HG03196 (cell line): ENCODE data around the gene TPST2.
"Not testable (repeated sequence)": the region's sequence is repeated elsewhere in the genome, so short reads cannot be mapped to it uniquely, and the experiment has no call there.

Experiments used
- ATAC-seq: cut with Tn5 transposase; IDR thresholded peaks from one replicate; pipeline ENCODE4 v1.9.1; 2021; ENCODE audit not compliant: unreplicated experiment

TPST2 gene

DNA sequence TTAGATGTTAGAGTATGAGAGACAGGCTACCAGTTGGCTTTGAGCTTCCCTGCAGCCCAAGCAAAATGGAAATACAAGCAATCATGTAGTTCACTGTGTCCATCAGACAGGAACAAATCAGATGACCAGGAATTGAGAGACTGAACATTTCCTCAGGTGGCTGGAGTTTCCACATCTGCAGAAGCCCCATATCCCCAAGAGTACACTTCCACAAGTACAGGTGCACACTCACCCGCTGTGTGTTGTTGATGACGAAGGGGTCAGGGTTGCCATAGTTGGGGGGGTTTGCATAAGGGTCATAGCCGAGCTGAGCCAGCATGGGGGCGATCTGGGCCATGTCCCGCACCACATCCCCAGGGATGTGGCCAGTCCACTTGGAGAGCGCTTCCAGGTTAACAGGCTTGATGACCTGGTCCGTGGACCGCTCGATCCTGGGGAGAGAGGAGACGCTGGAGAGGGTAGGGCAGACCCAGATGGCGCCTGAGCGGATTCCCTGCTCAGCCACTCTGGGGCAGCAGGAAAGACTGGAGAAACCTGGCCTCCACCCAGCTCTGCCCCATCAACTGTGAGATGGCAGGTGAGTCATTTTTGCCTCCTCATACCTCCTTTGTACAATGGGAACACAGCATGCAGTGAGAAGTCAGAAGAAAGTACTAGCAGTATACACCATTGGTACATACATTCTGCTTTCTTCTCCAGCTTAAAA is 53.7 kb downstream of the TPST2 start:
- ATAC-seq, result no peak

GRCh38 chr22:26535603-26535908 is 54.4 kb downstream of the TPST2 start:
- ATAC-seq, result no peak

GRCh38 chr22:26534874-26535602 is 54.9 kb downstream of the TPST2 start:
- ATAC-seq, result no peak

GRCh38 chr22:26534171-26534855 is 55.6 kb downstream of the TPST2 start:
- no peak for ATAC-seq

DNA sequence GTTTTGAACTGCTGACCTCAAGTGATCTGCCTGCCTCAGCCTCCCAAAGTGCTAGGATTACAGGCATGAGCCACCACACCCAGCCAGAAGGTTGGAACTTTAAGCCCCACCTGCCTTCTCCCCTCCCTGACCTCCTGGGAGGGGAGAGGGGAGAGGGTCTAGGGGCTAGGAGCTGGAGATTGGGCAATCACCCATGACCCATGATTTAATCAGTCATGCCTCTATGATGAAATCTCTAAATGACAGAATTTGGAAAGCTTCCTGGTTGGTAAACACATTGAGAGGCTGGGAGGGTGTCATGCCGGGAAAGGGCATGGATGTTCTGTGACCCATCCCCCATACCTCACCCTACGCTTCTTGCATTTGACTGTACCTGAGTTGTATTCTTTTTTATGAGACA is 60.6 kb downstream of the TPST2 start:
- no peak for ATAC-seq

DNA sequence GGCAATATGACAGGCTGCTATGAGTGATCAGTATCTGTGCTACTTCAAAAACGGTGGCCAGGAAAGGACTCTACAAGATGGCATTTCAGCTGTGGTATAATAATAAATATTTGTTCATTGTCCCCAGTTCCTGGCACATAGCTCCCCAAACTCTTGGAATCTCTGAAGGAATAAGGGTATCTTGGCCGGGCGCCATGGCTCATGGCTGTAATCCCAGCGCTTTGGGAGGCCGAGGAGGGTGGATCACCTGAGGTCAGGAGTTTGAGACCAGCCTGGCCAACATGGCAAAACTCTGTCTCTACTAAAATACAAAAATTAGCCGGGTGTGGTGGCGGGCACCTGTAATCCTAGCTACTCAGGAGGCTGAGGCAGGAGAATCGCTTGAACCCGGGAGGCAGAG is 61.4 kb downstream of the TPST2 start:
- not testable (repeated sequence) for ATAC-seq

DNA sequence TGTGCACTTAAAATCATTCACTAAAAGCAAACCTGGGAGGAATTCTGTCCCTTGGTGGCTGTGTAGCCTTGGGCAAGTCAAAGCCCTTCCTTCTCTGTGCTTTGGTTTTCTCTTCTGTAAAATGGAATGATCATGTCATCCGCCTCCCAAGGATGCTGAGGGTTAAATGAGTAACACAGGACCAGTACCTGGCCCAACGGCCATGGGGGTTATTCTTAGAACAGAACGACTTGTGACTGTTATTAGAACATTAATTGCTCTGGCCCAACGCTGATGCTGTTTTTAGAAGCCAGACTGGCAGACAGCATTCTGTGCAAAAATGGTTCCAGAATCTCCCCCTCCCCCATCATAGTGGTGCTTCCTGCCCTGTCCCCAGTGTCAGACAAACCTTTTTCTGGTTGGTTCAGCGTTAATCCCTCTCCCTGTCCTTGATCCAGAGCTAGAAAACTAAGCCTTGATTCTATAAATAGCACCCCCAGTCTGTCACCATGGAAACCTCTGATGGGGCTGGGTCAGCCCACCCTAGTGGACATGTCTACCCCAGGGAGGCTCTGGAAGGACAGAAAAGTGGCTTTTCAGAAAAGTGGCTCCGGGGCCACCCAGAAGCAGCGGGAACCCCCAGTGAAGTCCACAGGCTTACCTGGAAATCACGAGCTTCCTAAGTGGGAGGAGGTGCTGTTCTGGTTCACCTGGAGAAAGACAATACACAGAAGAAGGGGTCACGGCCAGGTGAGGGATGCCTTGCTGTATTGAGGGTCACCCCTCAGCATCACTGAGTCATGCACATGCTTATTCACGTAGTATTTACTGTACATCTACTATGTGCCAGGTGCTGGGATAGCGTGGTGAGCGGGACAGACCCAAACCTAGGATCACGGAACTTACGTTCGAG is 62.1 kb downstream of the TPST2 start:
- ATAC-seq, result no peak

GRCh38 chr22:26527167-26527566 is 62.8 kb downstream of the TPST2 start:
- no peak for ATAC-seq

- no peak for ATAC-seq
Measured at GRCh38 chr22:26525946-26526564, 63.9 kb downstream of the TPST2 start.

DNA sequence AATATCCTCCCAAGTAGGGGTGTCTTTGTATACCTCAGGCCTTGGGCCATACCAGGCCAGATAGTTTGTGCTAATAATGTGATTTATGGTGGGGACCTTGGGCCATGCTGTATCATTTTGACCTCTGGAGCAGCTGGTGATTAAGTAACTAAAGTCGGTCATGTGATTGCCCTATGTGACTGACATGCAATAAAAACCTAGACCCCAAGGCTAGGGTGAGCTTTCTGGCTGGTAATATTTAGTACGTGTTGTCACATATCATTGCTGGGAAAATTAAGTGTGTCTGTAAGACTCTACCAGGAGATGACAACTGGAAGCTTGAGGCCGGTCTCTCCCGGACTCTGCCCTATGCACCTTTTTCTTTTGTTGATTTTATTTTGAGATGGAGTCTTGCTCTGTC is 65.1 kb downstream of the TPST2 start:
- no peak for ATAC-seq

DNA sequence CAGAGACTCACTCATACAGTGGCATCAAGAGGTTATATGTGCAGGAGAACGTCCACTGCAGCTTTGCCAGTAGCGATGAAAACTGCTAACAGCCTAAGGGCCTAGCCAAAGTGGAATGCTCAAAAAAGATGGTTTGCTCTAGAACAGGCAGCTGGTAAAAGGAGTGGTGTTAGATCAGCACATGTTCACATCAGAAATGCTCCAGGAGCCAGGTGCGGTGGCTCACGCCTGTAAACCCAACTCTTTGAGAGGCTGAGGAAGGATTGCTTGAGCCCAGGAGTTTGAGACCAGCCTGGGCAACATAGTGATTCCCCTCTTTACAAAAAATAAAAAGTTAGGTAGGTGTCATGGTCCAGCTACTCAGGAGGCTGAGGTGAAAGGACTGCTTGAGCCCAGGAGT is 67.3 kb downstream of the TPST2 start:
- ATAC-seq, result no peak

- ATAC-seq, result no peak
Measured at GRCh38 chr22:26522012-26522411, 67.9 kb downstream of the TPST2 start.

- no peak for ATAC-seq
Measured at GRCh38 chr22:26517429-26517828, 72.5 kb downstream of the TPST2 start.

GRCh38 chr22:26516503-26516902 is 73.4 kb downstream of the TPST2 start:
- no peak for ATAC-seq

GRCh38 chr22:26515931-26516330 is 74.0 kb downstream of the TPST2 start:
- no peak for ATAC-seq

GRCh38 chr22:26514419-26515161 is 75.3 kb downstream of the TPST2 start:
- no peak for ATAC-seq

- ATAC-seq, result no peak
Measured at GRCh38 chr22:26513838-26514237, 76.1 kb downstream of the TPST2 start.

DNA sequence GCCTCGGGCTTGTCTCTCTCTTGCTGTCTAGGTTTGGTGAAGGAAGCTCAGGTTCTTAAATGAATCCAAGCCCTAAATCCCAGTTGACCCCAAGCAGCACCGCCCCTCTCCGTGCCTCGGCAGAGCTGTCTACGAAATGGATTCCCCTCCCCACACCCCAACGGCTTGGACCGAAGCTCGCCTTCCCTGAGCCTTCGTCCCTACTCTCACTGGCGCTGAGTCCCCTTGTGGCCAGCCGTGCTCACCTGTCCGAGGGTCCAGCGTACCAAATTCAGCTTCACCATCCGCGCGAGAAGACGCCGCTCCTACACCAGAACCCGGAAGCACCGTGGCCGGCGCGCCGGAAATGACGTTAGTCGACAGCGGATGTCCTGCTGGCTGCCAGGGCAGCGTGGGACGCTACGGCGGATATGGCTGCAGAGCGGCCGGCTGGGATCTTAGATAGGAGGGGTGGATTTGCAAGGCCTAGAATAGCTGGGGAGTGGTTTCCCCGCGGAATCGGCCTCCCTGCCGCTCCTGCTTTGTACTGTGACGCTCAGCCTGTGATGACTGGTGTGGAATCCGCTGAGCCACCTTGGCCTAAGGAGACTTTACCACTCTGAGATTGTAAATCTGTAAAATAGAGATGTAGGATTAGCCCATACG is 77.7 kb downstream of the TPST2 start, which contains the start of gene TFIP11:
Gene TFIP11, minus strand, starts transcription at position 325 of the 645 bp plus-strand sequence. CDS start 2,201 bp downstream, outside the sequence.
- ATAC-seq, result peak; percentile 87

- ATAC-seq, result no peak
Measured at GRCh38 chr22:26508148-26508547, 81.8 kb downstream of the TPST2 start.
